ENCODE measurements around the gene SV2C.
"Not testable (repeated sequence)": the region's sequence is repeated elsewhere in the genome, so short reads cannot be mapped to it uniquely, and the experiment has no call there.

SV2C gene

DNA sequence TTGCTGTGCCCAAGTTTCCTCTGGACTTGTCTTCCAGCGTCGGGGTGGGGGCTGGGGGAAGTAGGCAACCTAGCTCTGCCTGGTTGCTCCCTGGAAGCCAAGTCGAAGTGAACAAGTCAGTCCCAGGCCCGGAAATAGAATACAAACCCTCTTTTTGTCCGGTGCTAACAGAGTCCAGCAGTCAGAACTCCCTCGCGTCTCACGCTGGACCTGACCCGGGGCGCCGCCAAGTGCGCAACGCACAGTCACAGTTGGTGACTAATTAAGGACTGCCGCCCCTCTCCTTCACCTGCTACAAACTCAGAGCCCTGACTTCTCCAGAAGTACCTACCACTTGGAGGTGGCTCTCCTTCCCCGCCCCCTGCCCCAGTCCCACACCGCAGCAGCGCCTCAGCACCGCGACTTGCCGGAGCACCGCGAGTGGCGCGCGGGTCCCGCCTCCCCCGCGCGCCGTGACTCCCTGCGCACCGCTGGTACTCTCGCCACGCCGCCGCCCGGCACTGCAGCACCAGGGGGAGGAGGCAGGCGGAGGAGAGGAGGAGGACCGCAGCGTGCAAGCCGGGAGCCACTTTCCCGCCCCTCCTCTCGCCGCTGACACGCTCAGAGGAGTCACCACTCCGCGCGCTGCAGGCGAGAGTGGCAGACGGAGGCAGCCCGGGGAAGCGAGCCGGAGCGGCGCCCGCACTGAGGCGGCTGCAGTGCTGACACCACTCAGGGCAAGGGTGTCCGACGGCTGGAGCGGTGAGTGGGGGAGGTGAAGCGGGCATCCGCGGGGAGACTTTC is at the start of gene SV2C:
Gene SV2C (plus strand): TSS at position 612 of the 783 bp plus-strand sequence. CDS start 48,368 bp downstream, outside the sequence.
- Histone ChIP-seq H3K4me3 (ENCODE audit: low read depth in 1 of 2, low read length in 2 of 2) (peak within 1 kb of the TSS in 1 of 2 donors; percentile 59), H3K27me3 (ENCODE audit: low read depth, low read length) (peaks cover 23% of the 10 kb centered on the region), H3K27ac (ENCODE audit: low read length) (no peak within 1 kb of the TSS)

DNA sequence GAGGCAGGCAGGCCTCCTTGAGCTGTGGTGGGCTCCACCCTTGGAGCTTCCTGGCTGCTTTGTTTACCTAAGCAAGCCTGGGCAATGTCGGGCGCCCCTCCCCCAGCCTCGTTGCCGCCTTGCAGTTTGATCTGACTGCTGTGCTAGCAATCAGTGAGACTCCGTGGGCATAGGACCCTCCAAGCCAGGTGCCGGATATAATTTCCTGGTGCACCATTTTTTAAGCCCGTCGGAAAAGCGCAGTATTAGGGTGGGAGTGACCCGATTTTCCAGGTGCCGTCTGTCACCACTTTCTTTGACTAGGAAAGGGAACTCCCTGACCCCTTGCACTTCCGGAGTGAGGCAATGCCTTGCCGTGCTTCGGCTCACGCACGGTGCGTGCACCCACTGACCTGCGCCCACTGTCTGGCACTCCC is 45.4 kb upstream of the SV2C start:
- not testable (repeated sequence) for H3K27ac ChIP-seq (ENCODE audit: low read length); H3K9me3 ChIP-seq (ENCODE audit: control insufficient read depth in 1 of 2, low read length in 2 of 2); H3K4me3 ChIP-seq (ENCODE audit: low read depth in 1 of 2, low read length in 2 of 2); H3K27me3 ChIP-seq (ENCODE audit: low read depth, low read length); H3K36me3 ChIP-seq (ENCODE audit: control insufficient read depth in 1 of 2, insufficient read depth in 2 of 2, low read length in 2 of 2); H3K4me1 ChIP-seq (ENCODE audit: control insufficient read depth in 1 of 2, insufficient read depth in 2 of 2, low read length in 2 of 2)

More for the DNA sequence above, at the start of gene SV2C:
- Histone ChIP-seq H3K9me3 (ENCODE audit: control insufficient read depth in 1 of 2, low read length in 2 of 2) (no peaks in the 10 kb centered on the region), H3K4me1 (ENCODE audit: control insufficient read depth in 1 of 2, insufficient read depth in 2 of 2, low read length in 2 of 2) (peaks cover 0 to 36% of the 10 kb centered on the region in 2 donors), H3K36me3 (ENCODE audit: control insufficient read depth in 1 of 2, insufficient read depth in 2 of 2, low read length in 2 of 2) (no peaks in the 10 kb centered on the region)

- H3K27ac ChIP-seq (ENCODE audit: low read length): no peak overlapping the region
- no peaks in the 10 kb centered on the region for H3K27me3 ChIP-seq (ENCODE audit: low read depth, low read length)
- no peaks in the 10 kb centered on the region for H3K36me3 ChIP-seq (ENCODE audit: control insufficient read depth in 1 of 2, insufficient read depth in 2 of 2, low read length in 2 of 2)
- H3K4me3 ChIP-seq (ENCODE audit: low read depth in 1 of 2, low read length in 2 of 2): no peak overlapping the region
- no peaks in the 10 kb centered on the region for H3K9me3 ChIP-seq (ENCODE audit: control insufficient read depth in 1 of 2, low read length in 2 of 2)
- no peaks in the 10 kb centered on the region for H3K4me1 ChIP-seq (ENCODE audit: control insufficient read depth in 1 of 2, insufficient read depth in 2 of 2, low read length in 2 of 2)
Observed at GRCh38 chr5:76038212-76038611, 45.0 kb upstream of the SV2C start.

GRCh38 chr5:76040806-76041205 is 42.4 kb upstream of the SV2C start:
- Histone ChIP-seq H3K9me3 (ENCODE audit: control insufficient read depth in 1 of 2, low read length in 2 of 2) (no peaks in the 10 kb centered on the region), H3K27ac (ENCODE audit: low read length) (no peak overlapping the region), H3K4me1 (ENCODE audit: control insufficient read depth in 1 of 2, insufficient read depth in 2 of 2, low read length in 2 of 2) (no peaks in the 10 kb centered on the region), H3K27me3 (ENCODE audit: low read depth, low read length) (no peaks in the 10 kb centered on the region), H3K36me3 (ENCODE audit: control insufficient read depth in 1 of 2, insufficient read depth in 2 of 2, low read length in 2 of 2) (no peaks in the 10 kb centered on the region), H3K4me3 (ENCODE audit: low read depth in 1 of 2, low read length in 2 of 2) (no peak overlapping the region)

GRCh38 chr5:76041863-76042262 is 41.3 kb upstream of the SV2C start:
- H3K27me3 ChIP-seq (ENCODE audit: low read depth, low read length): no peaks in the 10 kb centered on the region
- H3K4me3 ChIP-seq (ENCODE audit: low read depth in 1 of 2, low read length in 2 of 2): no peak overlapping the region
- H3K27ac ChIP-seq (ENCODE audit: low read length): no peak overlapping the region
- H3K4me1 ChIP-seq (ENCODE audit: control insufficient read depth in 1 of 2, insufficient read depth in 2 of 2, low read length in 2 of 2): no peaks in the 10 kb centered on the region
- H3K36me3 ChIP-seq (ENCODE audit: control insufficient read depth in 1 of 2, insufficient read depth in 2 of 2, low read length in 2 of 2): no peaks in the 10 kb centered on the region
- no peaks in the 10 kb centered on the region for H3K9me3 ChIP-seq (ENCODE audit: control insufficient read depth in 1 of 2, low read length in 2 of 2)

DNA sequence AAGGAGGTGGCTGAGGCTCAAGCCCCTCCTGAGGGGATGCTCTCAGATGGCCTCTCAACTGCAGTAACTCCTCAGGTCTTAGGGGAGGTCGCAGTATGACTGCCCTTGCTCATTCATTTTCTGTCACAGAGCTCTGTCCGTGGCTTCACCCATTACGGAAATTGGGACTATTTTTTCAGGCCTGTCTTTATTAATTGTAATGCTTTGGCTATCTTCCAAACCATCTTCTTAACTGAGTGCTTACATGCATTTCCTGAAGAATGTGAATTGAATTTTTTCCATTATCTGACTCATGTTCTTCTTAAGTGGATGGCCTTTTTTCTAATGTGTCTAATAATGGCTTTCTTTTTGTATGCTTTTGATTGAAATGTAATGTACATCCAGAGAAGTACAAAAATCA is 36.4 kb upstream of the SV2C start:
- Histone ChIP-seq H3K27ac (ENCODE audit: low read length) (no peak overlapping the region), H3K4me1 (ENCODE audit: control insufficient read depth in 1 of 2, insufficient read depth in 2 of 2, low read length in 2 of 2) (no peaks in the 10 kb centered on the region), H3K36me3 (ENCODE audit: control insufficient read depth in 1 of 2, insufficient read depth in 2 of 2, low read length in 2 of 2) (no peaks in the 10 kb centered on the region), H3K27me3 (ENCODE audit: low read depth, low read length) (no peaks in the 10 kb centered on the region), H3K4me3 (ENCODE audit: low read depth in 1 of 2, low read length in 2 of 2) (no peak overlapping the region), H3K9me3 (ENCODE audit: control insufficient read depth in 1 of 2, low read length in 2 of 2) (no peaks in the 10 kb centered on the region)

DNA sequence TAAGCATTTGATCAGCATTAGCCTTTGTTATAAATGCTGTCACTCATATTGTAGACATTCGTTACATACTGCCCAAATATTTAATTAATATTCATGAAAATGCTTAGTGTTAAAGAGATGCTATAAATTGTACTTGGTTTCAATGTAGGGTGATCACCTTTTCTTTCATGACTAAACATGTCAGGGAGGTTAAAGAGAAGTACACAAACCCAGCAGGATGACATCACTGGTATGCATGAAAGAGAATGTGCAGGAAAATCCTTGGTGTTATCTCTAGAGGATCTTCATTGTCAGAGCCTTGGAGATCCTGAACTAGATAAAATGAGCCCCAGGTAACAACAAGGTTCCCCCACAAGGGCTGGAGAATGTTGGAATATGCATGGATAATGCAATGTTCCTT is 33.0 kb upstream of the SV2C start:
- H3K9me3 ChIP-seq (ENCODE audit: control insufficient read depth in 1 of 2, low read length in 2 of 2): peaks cover 0 to 1% of the 10 kb centered on the region in 2 donors
- no peaks in the 10 kb centered on the region for H3K4me1 ChIP-seq (ENCODE audit: control insufficient read depth in 1 of 2, insufficient read depth in 2 of 2, low read length in 2 of 2)
- H3K27ac ChIP-seq (ENCODE audit: low read length): no peak overlapping the region
- no peaks in the 10 kb centered on the region for H3K27me3 ChIP-seq (ENCODE audit: low read depth, low read length)
- H3K4me3 ChIP-seq (ENCODE audit: low read depth in 1 of 2, low read length in 2 of 2): no peak overlapping the region
- H3K36me3 ChIP-seq (ENCODE audit: control insufficient read depth in 1 of 2, insufficient read depth in 2 of 2, low read length in 2 of 2): no peaks in the 10 kb centered on the region

DNA sequence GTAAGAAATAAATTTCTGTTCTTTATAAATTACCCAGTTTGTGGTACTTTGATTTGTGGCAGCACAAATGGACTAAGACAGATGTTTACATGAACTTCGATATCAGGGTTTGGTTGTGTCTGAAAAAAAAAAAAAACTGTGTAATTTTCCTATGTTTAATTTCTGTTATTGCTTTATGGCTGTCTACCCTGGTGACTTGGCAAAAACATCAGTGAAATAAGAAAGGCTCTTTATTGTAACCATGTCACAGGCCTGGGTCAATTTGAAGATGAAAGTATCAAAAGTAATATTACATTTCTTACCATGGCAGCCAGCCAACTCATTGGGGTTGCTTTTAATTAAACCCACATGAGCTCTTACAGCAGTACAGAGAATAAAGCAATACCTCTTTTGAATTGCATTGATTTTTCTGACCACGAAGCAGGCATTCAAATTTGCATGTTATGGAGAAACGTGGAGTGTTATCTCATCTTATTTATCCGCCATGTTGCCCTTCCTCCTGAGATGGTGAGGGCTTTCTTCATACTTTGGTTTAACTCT is 20.6 kb upstream of the SV2C start:
- H3K36me3 ChIP-seq (ENCODE audit: control insufficient read depth in 1 of 2, insufficient read depth in 2 of 2, low read length in 2 of 2): no peaks in the 10 kb centered on the region
- no peaks in the 10 kb centered on the region for H3K4me1 ChIP-seq (ENCODE audit: control insufficient read depth in 1 of 2, insufficient read depth in 2 of 2, low read length in 2 of 2)
- no peaks in the 10 kb centered on the region for H3K27me3 ChIP-seq (ENCODE audit: low read depth, low read length)
- peaks cover 0 to 2% of the 10 kb centered on the region in 2 donors for H3K9me3 ChIP-seq (ENCODE audit: control insufficient read depth in 1 of 2, low read length in 2 of 2)
- no peak overlapping the region for H3K27ac ChIP-seq (ENCODE audit: low read length)
- no peak overlapping the region for H3K4me3 ChIP-seq (ENCODE audit: low read depth in 1 of 2, low read length in 2 of 2)

DNA sequence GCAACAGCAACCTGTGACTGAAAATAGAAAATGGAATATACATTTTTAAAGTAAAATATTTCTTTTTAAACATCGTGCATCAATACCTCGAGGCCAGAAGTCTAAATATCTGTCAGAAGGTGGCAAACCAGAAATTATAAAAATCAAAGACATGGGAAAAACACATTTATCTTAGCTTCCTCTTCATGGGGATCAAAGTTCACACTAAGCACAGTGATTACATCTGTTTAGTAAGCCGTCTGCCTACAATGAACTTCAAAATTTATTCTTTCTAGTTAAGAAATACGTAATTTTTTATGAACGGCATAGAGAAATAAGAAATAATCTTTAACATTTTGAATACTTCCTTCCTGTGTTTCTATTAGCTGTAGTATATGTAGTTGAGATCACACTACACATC is 17.9 kb upstream of the SV2C start:
- no peaks in the 10 kb centered on the region for H3K4me1 ChIP-seq (ENCODE audit: control insufficient read depth in 1 of 2, insufficient read depth in 2 of 2, low read length in 2 of 2)
- H3K27me3 ChIP-seq (ENCODE audit: low read depth, low read length): no peaks in the 10 kb centered on the region
- H3K27ac ChIP-seq (ENCODE audit: low read length): no peak overlapping the region
- H3K9me3 ChIP-seq (ENCODE audit: control insufficient read depth in 1 of 2, low read length in 2 of 2): no peaks in the 10 kb centered on the region
- no peak overlapping the region for H3K4me3 ChIP-seq (ENCODE audit: low read depth in 1 of 2, low read length in 2 of 2)
- no peaks in the 10 kb centered on the region for H3K36me3 ChIP-seq (ENCODE audit: control insufficient read depth in 1 of 2, insufficient read depth in 2 of 2, low read length in 2 of 2)

GRCh38 chr5:76069061-76069735 is 14.0 kb upstream of the SV2C start:
- Histone ChIP-seq H3K36me3 (ENCODE audit: control insufficient read depth in 1 of 2, insufficient read depth in 2 of 2, low read length in 2 of 2) (no peaks in the 10 kb centered on the region), H3K27ac (ENCODE audit: low read length) (no peak overlapping the region), H3K27me3 (ENCODE audit: low read depth, low read length) (no peaks in the 10 kb centered on the region), H3K4me1 (ENCODE audit: control insufficient read depth in 1 of 2, insufficient read depth in 2 of 2, low read length in 2 of 2) (no peaks in the 10 kb centered on the region), H3K4me3 (ENCODE audit: low read depth in 1 of 2, low read length in 2 of 2) (no peak overlapping the region), H3K9me3 (ENCODE audit: control insufficient read depth in 1 of 2, low read length in 2 of 2) (no peaks in the 10 kb centered on the region)

DNA sequence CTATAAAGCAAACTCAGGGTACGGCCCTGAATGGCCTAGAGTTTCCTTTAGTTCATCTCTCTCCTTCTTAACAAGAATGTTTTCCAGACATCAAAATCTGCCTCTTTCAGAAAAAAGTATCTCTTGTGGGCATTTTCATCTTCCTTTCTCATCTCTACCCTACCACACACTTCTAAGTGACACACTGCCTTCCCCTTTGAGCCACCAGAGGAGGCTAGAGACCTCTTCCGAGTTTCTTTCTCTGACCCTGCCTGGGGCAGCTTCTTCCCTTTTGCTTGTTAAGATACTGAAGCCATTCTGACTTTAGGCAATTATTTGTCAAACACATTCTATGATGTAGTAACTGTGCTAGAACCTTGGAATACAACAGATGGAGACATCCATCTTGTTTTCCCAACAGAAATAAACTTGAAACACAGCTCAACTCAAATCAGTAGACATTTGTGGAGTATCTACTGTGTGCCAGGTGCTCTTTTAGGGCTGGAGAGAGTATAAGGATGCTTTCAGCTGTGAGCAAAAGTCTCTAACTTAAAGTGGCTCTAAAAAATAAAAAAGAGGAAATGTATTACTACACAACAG is 8.6 kb upstream of the SV2C start:
- Histone ChIP-seq H3K4me1 (ENCODE audit: control insufficient read depth in 1 of 2, insufficient read depth in 2 of 2, low read length in 2 of 2) (no peaks in the 10 kb centered on the region), H3K36me3 (ENCODE audit: control insufficient read depth in 1 of 2, insufficient read depth in 2 of 2, low read length in 2 of 2) (no peaks in the 10 kb centered on the region), H3K9me3 (ENCODE audit: control insufficient read depth in 1 of 2, low read length in 2 of 2) (no peaks in the 10 kb centered on the region), H3K27me3 (ENCODE audit: low read depth, low read length) (no peaks in the 10 kb centered on the region), H3K27ac (ENCODE audit: low read length) (no peak overlapping the region), H3K4me3 (ENCODE audit: low read depth in 1 of 2, low read length in 2 of 2) (no peak overlapping the region)
